Hepatic stellate cell (primary cell): ENCODE results near the gene RPL37.
"Not testable (repeated sequence)": the region's sequence is repeated elsewhere in the genome, so short reads cannot be mapped to it uniquely, and the experiment has no call there.

Experiments
- DNase-seq: peaks from one replicate; pipeline ENCODE4 v3.0.0; 2011; ENCODE audit warnings: low spot score

Gene RPL37

GRCh38 chr5:40796487-40796889, 38.5 kb downstream of the RPL37 start:
- peak; percentile 17 for DNase-seq

GRCh38 chr5:40794877-40795276, 40.1 kb downstream of the RPL37 start:
- not testable (repeated sequence) for DNase-seq

- DNase-seq = not testable (repeated sequence)
Observed at GRCh38 chr5:40794340-40794739, 40.7 kb downstream of the RPL37 start.

GRCh38 chr5:40792691-40793090, 42.3 kb downstream of the RPL37 start:
- DNase-seq = not testable (repeated sequence)

GRCh38 chr5:40791715-40792139, 43.3 kb downstream of the RPL37 start:
- no peak for DNase-seq

GRCh38 chr5:40790947-40791593, 44.0 kb downstream of the RPL37 start:
- no peak for DNase-seq

- DNase-seq = not testable (repeated sequence)
Observed at GRCh38 chr5:40788941-40789340, 46.1 kb downstream of the RPL37 start.

GRCh38 chr5:40787986-40788385, 47.0 kb downstream of the RPL37 start:
- no peak for DNase-seq

- DNase-seq = not testable (repeated sequence)
Observed at GRCh38 chr5:40786664-40787063, 48.4 kb downstream of the RPL37 start.

GRCh38 chr5:40784916-40785315, 50.1 kb downstream of the RPL37 start:
- DNase-seq = no peak

GRCh38 chr5:40784027-40784653, 50.9 kb downstream of the RPL37 start:
- DNase-seq = no peak

- DNase-seq = peak; percentile 26
Observed at GRCh38 chr5:40781843-40782409, 53.1 kb downstream of the RPL37 start.

- DNase-seq = no peak
Observed at GRCh38 chr5:40780858-40781257, 54.2 kb downstream of the RPL37 start.

GRCh38 chr5:40780199-40780598, 54.8 kb downstream of the RPL37 start:
- DNase-seq = no peak

GRCh38 chr5:40779561-40779960, 55.5 kb downstream of the RPL37 start:
- DNase-seq = no peak

GRCh38 chr5:40778133-40778532, 56.9 kb downstream of the RPL37 start:
- no peak for DNase-seq

- DNase-seq = no peak
Observed at GRCh38 chr5:40776658-40776977, 58.4 kb downstream of the RPL37 start.

- DNase-seq = no peak
Observed at GRCh38 chr5:40775846-40776657, 59.0 kb downstream of the RPL37 start.
